Stimulated activated naive CD8-positive, alpha-beta T cell treated with anti-CD3 and anti-CD28 coated beads, Interleukin-15, Interleukin-2, amounts not matched to agents 100 ng/mL and 50 ng/mL, for 24 hours (primary cell): ENCODE measurements around the gene ZBTB18.

Experiments used
- H3K27ac Mint-ChIP-seq: one replicate; pipeline ENCODE4 v1.8.0; 2021; ENCODE audit warnings: mild to moderate bottlenecking, mixed read lengths
- H3K27me3 Mint-ChIP-seq: one replicate; pipeline ENCODE4 v1.8.0; 2021; ENCODE audit warnings: mixed read lengths
- H3K36me3 Mint-ChIP-seq: one replicate; pipeline ENCODE4 v1.8.0; 2021; ENCODE audit warnings: low read depth, mixed read lengths
- H3K4me1 Mint-ChIP-seq: one replicate; pipeline ENCODE4 v1.8.0; 2021; ENCODE audit warnings: low read depth, mixed read lengths
- H3K4me3 Mint-ChIP-seq: one replicate; pipeline ENCODE4 v1.8.0; 2021; ENCODE audit warnings: mild to moderate bottlenecking, mixed read lengths
- H3K9me3 Mint-ChIP-seq: one replicate; pipeline ENCODE4 v1.8.0; 2021; ENCODE audit warnings: mixed read lengths

ZBTB18 gene

DNA sequence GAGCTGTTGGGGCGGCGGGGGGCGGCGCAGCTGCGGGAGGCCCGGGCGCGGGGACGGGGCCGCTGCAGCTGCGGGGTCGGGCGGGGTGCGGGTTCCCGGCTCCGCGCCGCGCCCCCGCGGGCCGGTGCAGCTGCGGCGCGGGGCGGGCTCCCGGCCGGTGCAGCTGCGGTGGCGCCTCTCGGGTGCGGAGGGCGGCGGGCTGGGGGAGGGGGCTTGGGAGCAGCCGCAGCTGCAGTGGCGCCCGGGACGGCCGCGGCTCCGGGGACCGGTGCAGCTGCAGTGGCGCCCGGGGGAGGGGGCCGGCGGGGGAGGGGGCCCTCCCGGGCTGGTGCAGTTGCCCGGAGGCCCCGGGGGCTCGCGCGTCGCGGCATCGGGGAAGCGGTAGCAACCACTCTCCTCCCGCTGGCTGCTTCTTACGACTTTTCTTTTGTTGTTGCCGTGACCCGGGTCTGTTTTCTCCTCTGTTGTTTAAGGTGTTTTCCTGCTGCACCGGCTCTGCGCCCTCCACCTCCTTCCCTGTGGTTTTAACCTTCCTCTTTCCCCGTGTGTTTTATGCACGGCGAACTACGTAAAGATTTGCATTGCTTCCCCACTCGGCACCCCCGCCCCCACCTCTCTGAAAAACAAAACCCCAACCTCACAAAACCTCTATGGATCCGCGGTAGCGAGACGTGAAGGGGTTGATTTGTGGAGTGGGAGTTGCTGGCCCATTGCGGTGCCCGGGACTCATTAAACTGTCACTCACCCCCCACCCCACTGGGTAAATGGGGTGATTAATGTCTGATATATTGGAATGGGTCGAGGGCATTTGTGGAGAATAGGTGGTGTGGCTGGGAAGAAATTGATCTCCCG lies 1.7 kb upstream of the ZBTB18 start:
- H3K4me3 Mint-ChIP-seq = peak overlapping the region; percentile 93
- H3K4me1 Mint-ChIP-seq = peaks cover 26% of the 10 kb centered on the region
- peak overlapping the region; percentile 93 for H3K27ac Mint-ChIP-seq
- no peaks in the 10 kb centered on the region for H3K36me3 Mint-ChIP-seq
- no peaks in the 10 kb centered on the region for H3K9me3 Mint-ChIP-seq
- H3K27me3 Mint-ChIP-seq = no peaks in the 10 kb centered on the region

DNA sequence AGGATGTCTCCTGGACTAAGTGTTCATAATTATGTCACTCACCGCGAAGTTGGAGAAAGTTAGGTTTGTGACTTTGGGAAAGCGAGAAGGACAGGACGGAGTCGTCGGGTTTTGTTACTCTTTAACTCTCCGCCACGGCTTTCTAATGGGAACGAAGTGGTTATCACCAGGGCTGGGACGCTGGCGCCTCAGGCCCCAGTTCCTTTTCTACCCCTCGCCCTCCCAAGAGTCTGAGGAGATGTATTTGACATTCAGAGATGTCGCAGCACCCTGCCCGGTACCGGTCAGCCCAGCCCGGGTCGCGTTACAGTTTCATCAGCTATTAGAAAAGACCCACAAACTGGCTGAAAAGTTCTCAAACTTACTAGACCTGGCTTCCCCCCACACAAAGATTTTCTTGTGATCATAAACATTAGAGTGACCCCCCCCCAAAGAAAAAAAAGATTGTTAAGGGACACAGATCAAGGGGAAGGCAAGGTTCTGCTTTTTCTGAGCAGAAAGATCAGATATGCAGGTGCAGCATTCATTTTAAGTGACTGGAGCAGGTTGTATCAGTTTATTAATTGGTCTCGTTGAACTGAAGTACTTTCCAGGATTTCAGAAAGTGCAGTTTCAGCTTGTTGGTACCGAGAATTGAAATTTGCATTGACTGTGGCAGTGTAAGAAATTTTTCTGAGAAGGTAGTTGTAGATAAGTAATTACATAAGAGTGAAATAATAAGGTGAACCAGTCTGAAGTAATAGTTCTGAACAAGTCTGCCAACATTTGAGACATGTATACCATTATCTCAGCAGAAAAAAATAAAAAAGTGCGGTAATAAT lies 859 bp upstream of the ZBTB18 start:
- H3K27me3 Mint-ChIP-seq = no peaks in the 10 kb centered on the region
- no peaks in the 10 kb centered on the region for H3K9me3 Mint-ChIP-seq
- H3K36me3 Mint-ChIP-seq = peaks cover under 1% of the 10 kb centered on the region
- peak overlapping the region; percentile 93 for H3K27ac Mint-ChIP-seq
- peaks cover 23% of the 10 kb centered on the region for H3K4me1 Mint-ChIP-seq
- H3K4me3 Mint-ChIP-seq = peak overlapping the region; percentile 93

DNA sequence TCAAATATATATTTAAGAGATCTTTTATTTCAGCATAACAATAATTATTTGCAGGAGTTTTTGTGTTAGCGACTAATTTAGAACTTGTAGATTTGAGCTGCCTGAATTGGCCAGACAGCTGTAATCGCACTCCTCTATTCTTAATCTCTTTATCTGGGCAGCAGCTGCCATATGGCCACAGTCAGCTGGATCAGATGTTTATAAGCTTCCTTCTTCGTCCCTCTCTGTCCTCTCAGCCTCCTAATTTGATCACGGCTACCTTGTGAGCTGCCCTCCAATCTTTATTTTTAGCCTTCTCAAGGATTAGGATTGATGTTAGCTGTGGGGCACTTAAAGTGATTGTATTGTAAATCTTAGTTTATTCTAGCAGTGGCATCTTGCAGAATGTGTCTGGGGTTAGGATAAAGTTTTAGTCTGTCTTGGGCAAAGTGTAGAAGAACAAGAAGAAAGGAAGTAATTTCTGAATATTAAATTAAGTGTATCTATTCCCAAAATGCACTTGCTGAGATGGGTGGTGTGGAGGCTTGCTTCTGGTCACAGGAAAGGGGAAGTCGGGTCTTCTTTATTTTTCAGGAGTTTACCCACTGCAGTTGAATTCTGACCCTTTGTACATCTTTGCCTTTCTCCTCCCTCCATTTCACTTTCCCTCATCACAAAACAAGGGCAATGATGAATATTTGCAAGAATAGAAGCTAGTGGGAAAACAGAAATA lies 1.1 kb downstream of the ZBTB18 start:
- Mint-ChIP-seq H3K4me3 (no peak overlapping the region), H3K4me1 (peaks cover 19% of the 10 kb centered on the region), H3K36me3 (peaks cover 8% of the 10 kb centered on the region), H3K27ac (no peak overlapping the region), H3K27me3 (no peaks in the 10 kb centered on the region), H3K9me3 (no peaks in the 10 kb centered on the region)

DNA sequence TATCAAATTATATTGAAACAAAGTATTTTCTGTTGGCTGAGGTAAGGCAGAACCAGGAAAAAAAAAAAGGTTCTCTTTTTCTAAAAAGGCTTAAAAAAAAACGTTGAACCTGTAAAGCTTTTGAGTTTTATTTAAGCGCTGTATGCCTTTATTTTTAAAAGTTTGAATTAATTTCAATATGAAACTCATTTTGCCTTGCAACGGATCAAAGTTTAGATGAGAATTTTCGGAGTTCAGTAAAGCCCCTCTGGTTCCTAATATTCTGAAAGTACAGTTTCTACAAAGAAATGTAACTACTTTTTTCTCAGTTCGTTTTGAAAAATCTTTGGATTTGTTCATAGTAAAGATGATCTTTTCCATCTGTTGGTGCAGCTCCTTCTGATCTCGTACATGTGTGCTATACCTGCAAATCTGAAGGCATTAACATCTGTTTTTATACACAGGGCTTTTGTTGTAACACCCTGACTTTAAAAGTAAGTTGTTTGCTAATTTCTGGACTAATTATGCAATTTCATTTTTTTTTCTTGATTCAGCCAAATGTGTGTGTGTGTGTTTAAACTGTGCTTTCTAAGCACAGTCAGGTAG lies 1.7 kb downstream of the ZBTB18 start:
- Mint-ChIP-seq H3K9me3 (no peaks in the 10 kb centered on the region), H3K27ac (no peak overlapping the region)

DNA sequence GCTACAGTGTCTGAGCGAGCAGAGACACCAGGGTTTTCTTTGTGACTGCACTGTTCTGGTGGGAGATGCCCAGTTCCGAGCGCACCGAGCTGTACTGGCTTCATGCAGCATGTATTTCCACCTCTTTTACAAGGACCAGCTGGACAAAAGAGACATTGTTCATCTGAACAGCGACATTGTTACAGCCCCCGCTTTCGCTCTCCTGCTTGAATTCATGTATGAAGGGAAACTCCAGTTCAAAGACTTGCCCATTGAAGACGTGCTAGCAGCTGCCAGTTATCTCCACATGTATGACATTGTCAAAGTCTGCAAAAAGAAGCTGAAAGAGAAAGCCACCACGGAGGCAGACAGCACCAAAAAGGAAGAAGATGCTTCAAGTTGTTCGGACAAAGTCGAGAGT lies 2.7 kb downstream of the ZBTB18 start:
- peaks cover 8% of the 10 kb centered on the region for H3K36me3 Mint-ChIP-seq
- no peaks in the 10 kb centered on the region for H3K27me3 Mint-ChIP-seq
- H3K4me3 Mint-ChIP-seq = no peak overlapping the region
- H3K27ac Mint-ChIP-seq = no peak overlapping the region
- no peaks in the 10 kb centered on the region for H3K9me3 Mint-ChIP-seq
- peaks cover 23% of the 10 kb centered on the region for H3K4me1 Mint-ChIP-seq

More for the DNA sequence above, 1.7 kb downstream of the ZBTB18 start:
- Mint-ChIP-seq H3K4me3 (no peak overlapping the region), H3K4me1 (peaks cover 22% of the 10 kb centered on the region), H3K36me3 (peaks cover 8% of the 10 kb centered on the region), H3K27me3 (no peaks in the 10 kb centered on the region)

DNA sequence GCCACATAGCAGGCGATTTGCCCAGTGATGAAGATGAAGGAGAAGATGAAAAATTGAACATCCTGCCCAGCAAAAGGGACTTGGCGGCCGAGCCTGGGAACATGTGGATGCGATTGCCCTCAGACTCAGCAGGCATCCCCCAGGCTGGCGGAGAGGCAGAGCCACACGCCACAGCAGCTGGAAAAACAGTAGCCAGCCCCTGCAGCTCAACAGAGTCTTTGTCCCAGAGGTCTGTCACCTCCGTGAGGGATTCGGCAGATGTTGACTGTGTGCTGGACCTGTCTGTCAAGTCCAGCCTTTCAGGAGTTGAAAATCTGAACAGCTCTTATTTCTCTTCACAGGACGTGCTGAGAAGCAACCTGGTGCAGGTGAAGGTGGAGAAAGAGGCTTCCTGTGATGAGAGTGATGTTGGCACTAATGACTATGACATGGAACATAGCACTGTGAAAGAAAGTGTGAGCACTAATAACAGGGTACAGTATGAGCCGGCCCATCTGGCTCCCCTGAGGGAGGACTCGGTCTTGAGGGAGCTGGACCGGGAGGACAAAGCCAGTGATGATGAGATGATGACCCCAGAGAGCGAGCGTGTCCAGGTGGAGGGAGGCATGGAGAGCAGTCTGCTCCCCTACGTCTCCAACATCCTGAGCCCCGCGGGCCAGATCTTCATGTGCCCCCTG lies 3.3 kb downstream of the ZBTB18 start:
- peak overlapping the region; percentile 59 for H3K27ac Mint-ChIP-seq
- no peaks in the 10 kb centered on the region for H3K27me3 Mint-ChIP-seq
- no peak overlapping the region for H3K4me3 Mint-ChIP-seq
- peaks cover 8% of the 10 kb centered on the region for H3K36me3 Mint-ChIP-seq
- H3K4me1 Mint-ChIP-seq = peaks cover 23% of the 10 kb centered on the region
- H3K9me3 Mint-ChIP-seq = no peaks in the 10 kb centered on the region

DNA sequence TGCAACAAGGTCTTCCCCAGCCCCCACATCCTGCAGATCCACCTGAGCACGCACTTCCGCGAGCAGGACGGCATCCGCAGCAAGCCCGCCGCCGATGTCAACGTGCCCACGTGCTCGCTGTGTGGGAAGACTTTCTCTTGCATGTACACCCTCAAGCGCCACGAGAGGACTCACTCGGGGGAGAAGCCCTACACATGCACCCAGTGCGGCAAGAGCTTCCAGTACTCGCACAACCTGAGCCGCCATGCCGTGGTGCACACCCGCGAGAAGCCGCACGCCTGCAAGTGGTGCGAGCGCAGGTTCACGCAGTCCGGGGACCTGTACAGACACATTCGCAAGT lies 3.8 kb downstream of the ZBTB18 start:
- Mint-ChIP-seq H3K36me3 (peaks cover 8% of the 10 kb centered on the region), H3K27ac (peak overlapping the region; percentile 59), H3K4me3 (no peak overlapping the region), H3K27me3 (no peaks in the 10 kb centered on the region), H3K4me1 (peaks cover 23% of the 10 kb centered on the region), H3K9me3 (no peaks in the 10 kb centered on the region)

DNA sequence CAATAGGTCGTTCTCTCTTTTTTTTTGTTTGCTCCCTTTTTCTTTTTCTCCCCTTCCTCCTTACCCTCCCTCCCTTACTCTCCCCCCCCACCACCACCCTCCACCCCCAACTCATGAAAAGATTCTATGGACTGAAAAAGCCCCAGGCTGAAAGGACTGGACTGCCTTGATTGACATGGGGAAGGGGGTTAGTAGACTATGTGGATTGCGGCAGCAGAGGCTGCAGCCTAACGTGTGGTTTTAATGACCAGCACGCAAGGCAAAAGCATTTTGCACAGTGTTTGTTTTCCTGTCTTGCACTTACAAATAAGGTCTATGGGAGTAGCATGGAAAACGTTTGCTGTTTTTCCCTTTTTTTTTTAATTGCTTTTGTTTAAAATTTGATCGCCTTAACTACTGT lies 5.5 kb downstream of the ZBTB18 start:
- Mint-ChIP-seq H3K27ac (no peak overlapping the region), H3K27me3 (no peaks in the 10 kb centered on the region), H3K9me3 (no peaks in the 10 kb centered on the region), H3K36me3 (peaks cover 8% of the 10 kb centered on the region), H3K4me1 (peaks cover 23% of the 10 kb centered on the region), H3K4me3 (no peak overlapping the region)

DNA sequence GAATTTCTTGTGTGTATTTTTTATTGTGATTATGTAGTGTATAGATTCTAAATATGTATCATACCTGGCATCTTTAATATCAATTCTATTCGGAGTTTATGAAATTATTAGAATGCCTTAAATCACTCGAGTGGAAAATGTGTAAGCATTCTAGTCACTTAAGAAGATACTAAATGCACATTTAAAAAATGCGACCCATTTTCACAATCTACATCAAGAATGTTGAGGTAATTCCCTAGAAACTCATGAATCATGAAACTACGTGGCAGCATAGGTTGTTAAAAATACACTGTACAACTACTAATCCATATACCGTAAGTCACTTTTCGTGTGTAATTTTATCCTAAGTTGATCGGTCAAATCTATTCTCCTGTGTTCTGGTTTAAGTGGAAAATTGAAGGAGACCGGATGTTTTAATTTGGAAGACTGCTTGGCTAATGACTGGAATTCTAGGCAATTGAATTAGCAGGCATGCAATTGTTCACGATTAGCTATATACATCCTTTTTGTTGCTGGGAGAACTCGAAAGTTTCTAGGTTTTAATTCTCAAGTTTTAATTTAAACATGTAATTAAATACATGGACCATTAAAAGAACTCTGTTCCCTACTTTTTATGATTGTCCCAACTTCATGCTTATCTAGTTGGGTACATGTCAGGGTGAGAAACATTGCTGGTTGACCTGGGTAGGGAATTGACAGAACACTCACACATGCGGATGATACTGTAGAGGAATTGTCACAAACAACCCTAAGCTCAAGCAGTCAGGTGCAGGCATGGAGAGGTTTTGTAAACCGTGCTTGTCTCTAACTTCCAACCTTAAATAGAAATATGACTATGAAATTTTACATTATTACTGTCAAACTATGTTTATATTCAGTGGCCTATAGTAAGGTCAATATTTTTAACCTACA lies 6.6 kb downstream of the ZBTB18 start:
- Mint-ChIP-seq H3K27me3 (no peaks in the 10 kb centered on the region), H3K4me1 (peaks cover 23% of the 10 kb centered on the region), H3K4me3 (no peak overlapping the region), H3K36me3 (peaks cover 8% of the 10 kb centered on the region), H3K27ac (no peak overlapping the region), H3K9me3 (no peaks in the 10 kb centered on the region)

DNA sequence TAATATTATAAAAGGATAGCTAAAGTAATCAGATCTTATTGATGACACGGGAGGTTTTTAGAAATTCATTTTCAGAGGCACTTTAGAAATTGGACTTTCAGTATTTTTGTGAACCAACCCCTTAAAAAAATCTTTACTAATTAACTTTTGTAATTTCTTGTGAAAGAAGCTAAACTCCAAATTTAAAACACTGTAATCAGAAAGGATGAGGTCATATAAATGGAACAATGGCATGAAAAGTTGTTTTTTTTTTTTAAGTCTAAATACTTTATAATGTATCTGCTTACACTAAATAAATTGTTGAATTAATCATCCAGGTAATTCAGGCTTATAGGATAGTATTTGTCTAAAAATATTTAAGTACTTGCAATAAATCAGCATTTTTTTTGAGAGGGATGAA lies 9.0 kb downstream of the ZBTB18 start:
- H3K4me1 Mint-ChIP-seq = peaks cover 23% of the 10 kb centered on the region
- H3K9me3 Mint-ChIP-seq = no peaks in the 10 kb centered on the region
- H3K27me3 Mint-ChIP-seq = no peaks in the 10 kb centered on the region
- H3K27ac Mint-ChIP-seq = no peak overlapping the region
- peaks cover 8% of the 10 kb centered on the region for H3K36me3 Mint-ChIP-seq
- H3K4me3 Mint-ChIP-seq = no peak overlapping the region

DNA sequence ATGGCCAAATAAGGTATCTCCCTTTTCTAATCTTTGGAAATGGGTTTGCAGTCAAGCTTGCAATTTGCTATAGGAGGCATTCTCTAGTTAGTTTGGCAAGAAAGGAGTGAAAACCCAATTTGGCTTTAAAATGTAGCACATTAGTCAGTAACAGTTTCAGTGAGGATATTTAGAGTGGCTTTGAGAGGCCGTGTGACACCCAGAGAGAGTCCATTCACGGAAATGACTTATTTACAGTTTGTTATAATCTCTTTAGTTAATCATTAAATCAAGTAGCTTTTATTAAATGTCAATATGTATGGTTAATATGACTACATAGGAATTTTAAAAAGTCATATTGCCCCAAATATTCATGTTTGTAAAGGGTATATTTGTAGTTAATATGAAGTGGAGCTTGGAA lies 9.6 kb downstream of the ZBTB18 start:
- peaks cover 3% of the 10 kb centered on the region for H3K36me3 Mint-ChIP-seq
- no peaks in the 10 kb centered on the region for H3K27me3 Mint-ChIP-seq

DNA sequence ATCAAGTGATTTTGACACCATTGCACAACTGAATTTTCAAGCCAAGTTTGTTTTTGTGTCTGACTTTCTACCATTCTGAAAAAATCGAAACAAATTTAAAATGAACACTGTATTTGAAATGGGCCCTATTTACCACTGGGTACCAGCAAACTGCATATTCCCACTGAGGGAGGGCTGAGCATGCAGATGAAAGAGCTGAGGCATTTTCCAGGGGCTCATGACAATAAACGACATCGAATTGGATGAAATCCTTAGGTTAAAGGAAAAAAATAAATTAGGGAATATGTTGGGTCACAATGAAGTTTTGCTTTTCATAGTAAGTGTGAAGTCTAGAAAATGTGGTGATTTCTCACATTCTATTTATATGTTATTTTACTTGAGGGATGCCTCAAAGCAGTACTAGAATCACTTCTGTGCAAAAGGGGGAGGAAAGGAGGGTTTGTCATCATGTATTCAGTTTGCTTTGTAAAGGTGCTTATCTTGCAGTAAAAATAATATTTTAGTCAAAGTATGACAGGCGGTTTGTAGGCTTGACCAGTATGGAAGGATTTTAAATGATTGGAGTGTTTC lies 11.2 kb downstream of the ZBTB18 start:
- Mint-ChIP-seq H3K27ac (no peak overlapping the region), H3K4me1 (peaks cover 11% of the 10 kb centered on the region), H3K4me3 (no peak overlapping the region), H3K27me3 (no peaks in the 10 kb centered on the region), H3K9me3 (no peaks in the 10 kb centered on the region), H3K36me3 (no peaks in the 10 kb centered on the region)

More for the DNA sequence above, 9.6 kb downstream of the ZBTB18 start:
- Mint-ChIP-seq H3K27ac (no peak overlapping the region), H3K9me3 (no peaks in the 10 kb centered on the region), H3K4me3 (no peak overlapping the region), H3K4me1 (peaks cover 17% of the 10 kb centered on the region)

DNA sequence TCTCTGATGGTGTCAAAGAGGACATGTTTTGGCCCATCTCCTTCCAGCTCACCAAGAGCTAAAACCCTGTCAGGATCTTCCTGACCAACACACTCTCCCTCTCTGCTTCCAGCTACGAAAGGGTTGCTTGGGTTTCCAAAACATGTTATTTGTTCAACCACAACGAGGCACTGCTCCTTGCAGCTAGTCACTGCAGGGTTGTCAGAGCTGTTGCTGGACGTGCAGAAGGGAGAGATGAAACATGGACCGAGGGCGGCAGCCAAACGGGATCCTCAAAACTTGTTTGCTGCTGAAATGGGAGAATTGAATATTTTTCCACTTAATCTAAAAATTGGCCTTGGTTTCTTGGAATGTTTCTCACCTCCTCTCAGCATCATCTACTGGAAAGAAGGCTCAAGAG lies 12.4 kb downstream of the ZBTB18 start:
- no peak overlapping the region for H3K4me3 Mint-ChIP-seq
- H3K36me3 Mint-ChIP-seq = no peaks in the 10 kb centered on the region
- H3K27me3 Mint-ChIP-seq = no peaks in the 10 kb centered on the region
- peaks cover 13% of the 10 kb centered on the region for H3K4me1 Mint-ChIP-seq
- H3K9me3 Mint-ChIP-seq = no peaks in the 10 kb centered on the region
- H3K27ac Mint-ChIP-seq = no peak overlapping the region
